ENCODE results near the gene HEPN1. TPM values are rescaled to one million over a fixed set of nuclear protein-coding genes. Genes with fewer than 3 reads are reported as not detected.
A peak's percentile ranks its signal among the peaks of the same experiment; 100 is the strongest.

HEPN1 gene
- total and polyA plus RNA-seq, 9 of the 15 experiments (the other 6 are each of a cell fraction or from before 2014, with no cell fraction given) = not detected

- Histone ChIP-seq H3K27me3 (ENCODE audit: control insufficient read depth in 2 of 2, insufficient read depth in 2 of 2, low read length in 2 of 2) (peaks cover 9 to 19% of the 10 kb centered on the region in 2 experiments; a peak in 4 of 5 replicates), H3K9me1 (ENCODE audit: control insufficient read depth, insufficient read depth, low read length) (no peaks in the 10 kb centered on the region), H3K79me2 (ENCODE audit: control insufficient read depth, insufficient read depth, low read length) (no peaks in the 10 kb centered on the region), H3K9me3 (replicated peaks; ENCODE audit: control insufficient read depth, insufficient read depth, low read depth, low read length) (no peaks in the 10 kb centered on the region), H3K4me2 (ENCODE audit: insufficient read depth, low read length) (no peak overlapping the region), H3K36me3 (ENCODE audit: control insufficient read depth, insufficient read depth, low read length) (no peaks in the 10 kb centered on the region), H3K4me1 (replicated peaks in 1 of 2; ENCODE audit: control insufficient read depth in 2 of 2, insufficient read depth in 2 of 2, low read length in 2 of 2) (no peaks in the 10 kb centered on the region), H4K20me1 (replicated peaks; ENCODE audit: control insufficient read depth, insufficient read depth, low read length) (no peaks in the 10 kb centered on the region), H3K4me3 (no peak overlapping the region), H3K9ac (ENCODE audit: insufficient read depth in 1 of 2, low read depth in 2 of 2, low read length in 2 of 2) (no peak overlapping the region), H2AFZ (ENCODE audit: low read depth, low read length) (no peak overlapping the region), H3K27ac (ENCODE audit: extremely low read depth, low read depth, low read length) (no peak overlapping the region)
- no TSS peak for BruUV-seq (replicated peaks)
- ChIA-PET POLR2A (no interaction called here), CTCF (ENCODE audit: low intra/inter-chr PET ratio) (no interaction called here)
- intact Hi-C loops (cut with micrococcal nuclease) = no loop called here
- FAIRE-seq = no peak
- no peak for DNase-seq (ENCODE audit: extremely low read depth in 1 of 4, low spot score in 3 of 4)
- TF ChIP-seq BCL6 (CRISPR knock-in tag; IDR thresholded peaks at IDR 0.05) = no peak
- no peak for TF ChIP-seq TGIF2 (CRISPR knock-in tag; IDR thresholded peaks at IDR 0.05)
- TF ChIP-seq RBM17 (IDR thresholded peaks at IDR 0.05; ENCODE audit: borderline replicate concordance, low read depth, low read length) = no peak
- TF ChIP-seq SRSF1 (IDR thresholded peaks at IDR 0.05; ENCODE audit: low read depth, low read length) = no peak
- 0% methylated on average over 3 of the region's 3 CpGs for WGBS (ENCODE audit: insufficient coverage, low coverage, missing lambda C conversion rate)
- no peak for ATAC-seq
- in situ Hi-C loops (cut with MboI) = no loop called here
Observed at GRCh38 chr11:124930799-124931198, 11.7 kb downstream of the HEPN1 start.

- Histone ChIP-seq H3K27ac (ENCODE audit: extremely low read depth, low read depth, low read length) (no peak overlapping the region), H3K4me1 (replicated peaks in 1 of 2; ENCODE audit: control insufficient read depth in 2 of 2, insufficient read depth in 2 of 2, low read length in 2 of 2) (no peaks in the 10 kb centered on the region), H3K4me3 (no peak overlapping the region), H3K4me2 (ENCODE audit: insufficient read depth, low read length) (no peak overlapping the region), H3K9ac (ENCODE audit: insufficient read depth in 1 of 2, low read depth in 2 of 2, low read length in 2 of 2) (no peak overlapping the region), H3K9me1 (ENCODE audit: control insufficient read depth, insufficient read depth, low read length) (no peaks in the 10 kb centered on the region), H3K27me3 (ENCODE audit: control insufficient read depth in 2 of 2, insufficient read depth in 2 of 2, low read length in 2 of 2) (peaks cover 20 to 30% of the 10 kb centered on the region in 2 experiments; a peak in 4 of 5 replicates), H2AFZ (ENCODE audit: low read depth, low read length) (no peak overlapping the region), H3K79me2 (ENCODE audit: control insufficient read depth, insufficient read depth, low read length) (no peaks in the 10 kb centered on the region), H3K9me3 (replicated peaks; ENCODE audit: control insufficient read depth, insufficient read depth, low read depth, low read length) (no peaks in the 10 kb centered on the region), H4K20me1 (replicated peaks; ENCODE audit: control insufficient read depth, insufficient read depth, low read length) (no peaks in the 10 kb centered on the region), H3K36me3 (ENCODE audit: control insufficient read depth, insufficient read depth, low read length) (no peaks in the 10 kb centered on the region)
- TF ChIP-seq SPI1 (IDR thresholded peaks at IDR 0.05; ENCODE audit: borderline replicate concordance, low read depth, low read length) (no peak), CTCF (IDR thresholded peaks at IDR 0.05 in 2 of 3, conservative IDR thresholded peaks at IDR 0.05 in 1 of 3; ENCODE audit: insufficient read depth in 2 of 3, low read depth in 1 of 3, low read length in 3 of 3) (peak in 2 of 3 experiments; percentile 17 to 25; a peak in 2 of 6 replicates)
- intact Hi-C loops (cut with micrococcal nuclease) = no loop called here
- POLR2A ChIA-PET = interaction anchor here (0.6 kb wide), 1 partner anchor 177 kb away, joined by 3 read pairs; the partner anchor contains the start of gene TMEM218
- in situ Hi-C loops (cut with MboI) = no loop called here
- BruUV-seq (replicated peaks) = no TSS peak
- ATAC-seq (0 out of 3 replicates have a peak, but pooled peaks have one; percentile 41), FAIRE-seq (no peak), DNase-seq (ENCODE audit: extremely low read depth in 1 of 4, low spot score in 3 of 4) (no peak)
- CTCF ChIA-PET (ENCODE audit: low intra/inter-chr PET ratio) = no interaction called here
- 0% methylated on average over 4 of the region's 4 CpGs for WGBS (ENCODE audit: insufficient coverage, low coverage, missing lambda C conversion rate)
Observed at GRCh38 chr11:124934862-124935547, 16.0 kb downstream of the HEPN1 start.

All from K562 (cell line).